ENCODE data around the gene GSDME. TPM values are rescaled to one million over a fixed set of nuclear protein-coding genes. Genes with fewer than 3 reads are reported as not detected.

Gene GSDME
- total and polyA plus RNA-seq, 10 of the 15 experiments (the other 5 are each of a cell fraction or from before 2014, with no cell fraction given): 23.7 to 245 (median 128) TPM

DNA sequence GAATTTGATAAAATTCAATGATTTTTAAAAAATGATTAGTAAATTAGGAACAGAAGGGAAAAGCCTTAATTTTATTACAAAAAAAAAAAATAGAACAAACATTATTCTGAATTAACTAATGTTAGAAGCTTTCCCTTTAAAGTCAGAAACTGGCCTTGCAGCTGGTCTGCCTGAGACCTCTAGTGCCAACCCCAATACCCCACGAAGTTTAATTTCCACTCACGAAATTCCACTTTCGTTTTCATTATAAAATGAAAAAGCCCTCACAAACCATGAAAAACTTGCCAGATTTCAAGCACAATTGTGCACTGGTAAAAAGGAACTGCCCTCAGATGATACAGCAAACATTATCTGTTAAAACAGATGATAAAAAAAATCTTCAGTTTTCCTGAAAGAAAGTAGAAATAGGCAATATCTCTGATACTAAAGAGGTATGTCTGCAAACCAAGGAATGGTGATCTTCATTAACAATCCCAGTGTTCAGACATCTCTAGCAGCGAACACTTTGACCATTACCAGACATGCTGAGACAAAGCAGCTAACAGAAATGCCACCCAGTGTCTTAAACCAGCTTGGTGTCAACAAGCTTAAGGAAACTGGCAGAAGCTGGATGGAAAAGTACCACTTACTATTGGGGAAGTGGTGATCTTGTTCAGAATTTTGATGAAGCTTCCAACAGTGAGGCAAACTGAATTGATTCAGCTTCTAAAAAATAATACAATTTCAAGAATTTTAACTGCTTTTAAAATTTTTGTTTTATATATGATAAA lies 103.8 kb downstream of the GSDME start:
- no TSS peak for BruUV-seq (replicated peaks)
- ChIA-PET POLR2A (no interaction called here), SMC1A (ENCODE audit: uncharacterized antibody, unreplicated experiment) (interaction anchor here (0.6 to 3.6 kb wide), 4 partner anchors 12 to 101 kb away, joined by 3 to 17 read pairs (median 10); no protein-coding TSS in a partner anchor), CTCF (interaction anchor here (0.7 to 2.1 kb wide), 10 partner anchors 9 to 267 kb away, joined by 3 to 10 read pairs (median 4); no protein-coding TSS in a partner anchor), RAD21 (ENCODE audit: unreplicated experiment) (interaction anchor here (1.0 to 2.7 kb wide), 4 partner anchors 12 to 78 kb away, joined by 3 to 23 read pairs (median 4); no protein-coding TSS in a partner anchor)
- H3K9ac ChIP-seq (ENCODE audit: control insufficient read depth, insufficient read depth, low read length): peak overlapping the region; percentile 56
- no peak for TF ChIP-seq NFYB (IDR thresholded peaks at IDR 0.05; ENCODE audit: insufficient read depth, low read depth, low read length)
- no peak for TF ChIP-seq NBN (IDR thresholded peaks at IDR 0.05)
- TF ChIP-seq BMI1 (IDR thresholded peaks at IDR 0.05; ENCODE audit: borderline replicate concordance): no peak
- TF ChIP-seq YBX1 (IDR thresholded peaks at IDR 0.05): no peak
- no peak for TF ChIP-seq SMC3 (IDR thresholded peaks at IDR 0.05; ENCODE audit: borderline replicate concordance, low read length)
- no peak for TF ChIP-seq SP1 (IDR thresholded peaks at IDR 0.05; ENCODE audit: low read depth, low read length)
- TF ChIP-seq NFXL1 (IDR thresholded peaks at IDR 0.05; ENCODE audit: borderline replicate concordance): no peak
- TF ChIP-seq, protein P1, sequence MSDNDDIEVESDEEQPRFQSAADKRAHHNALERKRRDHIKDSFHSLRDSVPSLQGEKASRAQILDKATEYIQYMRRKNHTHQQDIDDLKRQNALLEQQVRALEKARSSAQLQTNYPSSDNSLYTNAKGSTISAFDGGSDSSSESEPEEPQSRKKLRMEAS (IDR thresholded peaks at IDR 0.05; ENCODE audit: low read depth, low read length): no peak
- WGBS (ENCODE audit: insufficient coverage, insufficient replicate concordance, low lambda C conversion rate, missing lambda C conversion rate): 72% methylated on average over 4 of the region's 4 CpGs
- no peaks in the 10 kb centered on the region for H3K9me3 ChIP-seq (replicated peaks; ENCODE audit: control insufficient read depth, insufficient read depth, low read length)
- H2AFZ ChIP-seq (ENCODE audit: control insufficient read depth, low read depth, low read length): peak overlapping the region; percentile 67
- no peak overlapping the region for H3K4me3 ChIP-seq
- no peaks in the 10 kb centered on the region; a peak in 1 of 4 replicates for H3K36me3 ChIP-seq (ENCODE audit: control insufficient read depth in 2 of 2, insufficient read depth in 2 of 2, low read length in 1 of 2)
- no peaks in the 10 kb centered on the region for H4K20me1 ChIP-seq (ENCODE audit: control insufficient read depth, insufficient read depth)
- H3K4me1 ChIP-seq (ENCODE audit: control insufficient read depth, insufficient read depth, low read length): no peaks in the 10 kb centered on the region
- in situ Hi-C loops (cut with MboI): no loop called here
- no peaks in the 10 kb centered on the region; the same call in 1 of the 2 replicates for H3K79me2 ChIP-seq (ENCODE audit: control insufficient read depth, insufficient read depth, low read length)
- intact Hi-C loops (cut with micrococcal nuclease; ENCODE audit: unreplicated experiment): no loop called here
- H3K4me2 ChIP-seq (ENCODE audit: control insufficient read depth, insufficient read depth): peak overlapping the region; percentile 93
- peak; percentile 81 for FAIRE-seq
- no peak for DNase-seq (ENCODE audit: low read depth, low spot score)
- peak overlapping the region; percentile 65 for H3K27ac ChIP-seq (ENCODE audit: control insufficient read depth, insufficient read depth)
- no peaks in the 10 kb centered on the region for H3K27me3 ChIP-seq (replicated peaks in 1 of 2; ENCODE audit: control insufficient read depth in 2 of 2, insufficient read depth in 2 of 2, low read length in 1 of 2)
- peak; percentile 60 for ATAC-seq
